Glomerular endothelial cell (primary cell): ENCODE measurements around the gene SV2A. TPM values are rescaled to one million over a fixed set of nuclear protein-coding genes. Genes with fewer than 3 reads are reported as not detected.
"Not testable (repeated sequence)": the region's sequence is repeated elsewhere in the genome, so short reads cannot be mapped to it uniquely, and the experiment has no call there.

ENCODE experiments used
- DNase-seq: peaks from one replicate; pipeline ENCODE4 v3.0.0-alpha.2; 2011; ENCODE audit warnings: low read depth, low spot score; ENCODE audit errors: extremely low read depth
- total RNA-seq: library from RNA; depleted of rRNA; stranded (reverse); fragments of >200 nt; gene quantifications from 2 replicates; pipeline ENCODE4 v1.2.3, GENCODE V29; 2015

The SV2A gene
- total RNA-seq, 1 donor from 2014 or later, result 2.6 TPM

- peak; percentile 97 for DNase-seq
Observed at GRCh38 chr1:149887456-149888246, 30.0 kb downstream of the SV2A start.

GRCh38 chr1:149887196-149887455 is 30.5 kb downstream of the SV2A start:
- not testable (repeated sequence) for DNase-seq

GRCh38 chr1:149886396-149887195 is 31.0 kb downstream of the SV2A start:
- DNase-seq, result peak; percentile 98

DNA sequence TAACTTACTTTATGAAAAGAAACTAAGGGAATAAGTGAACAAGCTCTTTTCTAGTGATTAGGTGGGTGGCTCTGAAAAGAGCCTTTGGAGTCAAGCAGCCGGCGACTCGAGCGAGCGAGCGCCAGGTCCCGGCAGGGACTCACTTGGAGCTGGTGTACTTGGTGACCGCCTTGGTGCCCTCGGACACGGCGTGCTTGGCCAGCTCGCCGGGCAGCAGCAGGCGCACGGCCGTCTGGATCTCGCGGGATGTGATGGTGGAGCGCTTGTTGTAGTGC is 31.6 kb downstream of the SV2A start:
- DNase-seq, result not testable (repeated sequence)

DNA sequence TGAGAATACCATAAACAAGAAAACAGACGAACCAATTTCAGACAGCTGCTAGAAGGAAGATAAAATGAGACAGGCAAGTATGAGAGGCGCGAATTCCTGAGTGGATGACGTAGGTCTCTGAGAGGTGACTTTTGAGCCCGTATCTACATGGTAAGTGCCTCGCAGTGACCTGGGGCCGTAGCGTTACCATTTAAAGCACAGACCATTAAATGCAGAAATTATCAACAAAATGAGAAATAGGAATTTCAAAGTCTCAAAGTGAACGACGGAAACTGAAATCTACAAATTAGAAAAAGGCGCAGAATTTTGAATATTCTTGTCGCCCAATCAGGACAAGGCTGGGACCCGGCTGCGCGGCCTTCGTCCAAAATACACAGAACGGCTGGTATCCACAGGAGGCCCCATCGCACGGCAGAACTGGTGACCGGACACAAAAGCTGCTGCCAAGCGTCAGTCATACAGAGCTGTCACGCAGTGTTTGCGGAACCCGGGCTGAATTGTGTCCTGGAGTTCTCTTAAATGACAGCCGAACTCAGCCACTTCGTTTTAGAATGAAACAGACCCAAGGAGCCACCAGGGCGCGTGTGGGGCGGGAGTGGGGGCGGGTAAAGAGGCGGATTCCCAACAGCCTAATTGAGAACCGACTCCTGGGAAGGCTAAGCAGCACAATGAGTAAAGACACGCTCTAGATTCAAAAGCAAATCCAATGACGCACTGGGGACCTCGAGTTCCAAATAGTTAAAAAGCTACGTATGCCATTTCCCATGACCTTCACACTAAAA is 32.1 kb downstream of the SV2A start:
- peak; percentile 37 for DNase-seq

- no peak for DNase-seq
Observed at GRCh38 chr1:149884433-149885338, 33.0 kb downstream of the SV2A start.

- no peak for DNase-seq
Observed at GRCh38 chr1:149883598-149884247, 33.9 kb downstream of the SV2A start.

DNA sequence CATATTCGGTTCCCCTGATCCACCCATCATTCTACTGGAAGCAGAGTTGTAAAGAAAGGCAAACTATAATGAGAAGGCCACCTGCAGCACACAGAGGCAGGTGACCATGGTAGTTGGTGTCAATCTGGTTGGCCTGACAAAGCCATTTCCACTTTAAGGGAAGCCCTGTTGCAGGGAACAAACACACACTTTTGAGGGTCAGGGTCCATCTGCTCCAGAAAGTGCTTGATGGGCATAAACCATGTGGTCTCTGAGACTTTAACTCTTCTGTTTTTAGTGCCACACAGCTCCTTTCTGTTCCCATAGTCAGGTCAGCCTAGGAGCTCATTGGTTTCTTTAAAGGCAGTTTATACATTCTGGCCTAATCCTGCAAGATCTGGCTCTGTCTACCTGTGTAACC is 35.8 kb downstream of the SV2A start:
- no peak for DNase-seq

DNA sequence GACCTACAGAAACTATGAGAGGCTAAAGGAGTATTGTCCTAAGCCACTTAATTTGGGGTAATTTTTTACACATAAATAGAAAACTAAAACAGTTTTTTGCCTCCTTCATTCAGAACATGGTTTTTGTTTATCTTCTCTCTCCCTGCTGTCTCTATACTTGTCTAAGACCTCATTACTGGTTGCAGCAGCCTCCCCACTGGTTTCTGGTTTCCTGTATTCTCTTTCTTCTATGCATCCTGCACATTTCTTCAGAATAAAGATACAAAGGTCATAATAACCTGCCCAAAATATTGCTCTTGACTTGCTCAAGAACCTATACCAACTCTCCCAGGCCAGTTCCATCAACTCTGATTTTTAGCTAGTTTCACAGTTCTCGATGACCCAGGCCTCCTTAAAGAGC is 38.1 kb downstream of the SV2A start:
- no peak for DNase-seq

GRCh38 chr1:149877211-149877946 is 40.3 kb downstream of the SV2A start:
- DNase-seq, result no peak

DNA sequence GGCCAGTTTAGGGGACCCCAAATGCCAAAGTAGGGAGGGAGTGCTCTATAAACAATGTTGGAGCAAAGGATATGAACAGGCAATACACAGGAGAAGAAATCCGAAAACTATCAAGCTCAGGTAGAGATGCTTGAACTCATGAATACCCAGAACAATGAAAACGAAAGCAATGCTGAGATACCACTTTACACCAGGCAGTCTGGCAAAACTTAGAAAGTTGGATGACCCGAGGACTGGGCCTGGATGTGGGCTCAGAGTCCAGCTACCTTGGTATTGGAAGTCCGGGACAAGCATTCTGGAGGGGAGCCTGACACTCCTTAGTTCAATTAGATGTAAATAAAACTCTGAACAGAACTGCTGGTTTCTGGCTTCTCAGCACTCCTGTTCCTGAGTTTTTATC is 44.6 kb downstream of the SV2A start:
- not testable (repeated sequence) for DNase-seq

- DNase-seq, result not testable (repeated sequence)
Observed at GRCh38 chr1:149866887-149867286, 50.8 kb downstream of the SV2A start.

DNA sequence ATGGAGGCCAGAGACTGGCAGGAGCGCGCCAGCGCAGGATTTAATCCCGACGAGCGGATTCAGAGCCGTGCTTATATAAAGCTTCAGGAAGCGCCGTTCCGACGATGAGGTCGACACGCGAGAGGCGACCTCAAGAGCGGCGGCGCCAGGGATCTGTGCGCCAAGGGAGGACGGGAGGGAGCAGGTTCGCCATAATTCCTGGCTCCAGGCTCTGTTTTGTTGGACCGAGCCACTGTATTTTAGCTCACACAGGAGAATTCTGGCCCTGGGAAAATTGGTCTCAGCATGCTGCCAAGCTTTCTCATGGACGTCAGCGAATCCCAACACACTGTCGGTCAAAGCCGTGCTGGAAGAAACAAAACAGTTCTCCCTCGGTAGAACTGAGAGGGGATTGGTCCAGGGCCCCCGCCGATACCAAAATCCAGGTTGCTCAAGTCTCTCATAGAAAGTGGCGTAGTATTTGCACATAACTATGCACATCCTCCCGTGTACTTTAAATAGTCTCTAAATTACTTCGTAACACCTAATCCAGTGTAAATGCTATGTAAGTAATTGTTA is 56.1 kb downstream of the SV2A start:
- not testable (repeated sequence) for DNase-seq

- DNase-seq, result not testable (repeated sequence)
Observed at GRCh38 chr1:149860684-149861496, 56.8 kb downstream of the SV2A start.

DNA sequence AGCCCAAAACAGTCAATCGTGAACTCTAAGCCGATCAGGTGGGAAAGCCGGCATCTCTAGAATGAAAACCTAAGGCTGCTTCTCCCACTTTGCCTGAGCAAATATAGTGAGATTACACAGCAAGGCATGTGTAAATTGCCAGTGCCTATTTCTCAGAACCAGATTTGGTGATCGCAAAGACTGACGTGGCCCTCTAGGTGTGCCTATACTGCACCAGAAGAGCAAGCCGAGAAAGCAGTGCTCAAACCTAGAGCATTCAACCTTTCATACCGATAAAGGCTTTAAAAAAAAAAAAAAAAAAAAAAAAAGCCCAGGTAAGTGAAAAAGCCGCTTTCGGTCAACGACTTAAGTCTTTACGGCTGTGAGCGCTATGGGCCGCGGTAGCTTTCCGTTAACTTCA is 57.4 kb downstream of the SV2A start:
- DNase-seq, result not testable (repeated sequence)
